ENCODE measurements around the gene ASCL5. TPM values are rescaled to one million over a fixed set of nuclear protein-coding genes. Genes with fewer than 3 reads are reported as not detected.

ASCL5 gene
- not detected for total RNA-seq

- Histone ChIP-seq H3K36me3 (no peaks in the 10 kb centered on the region), H3K27ac (no peak within 1 kb of the TSS), H3K4me3 (no peak within 1 kb of the TSS), H3K27me3 (no peaks in the 10 kb centered on the region), H3K9me3 (no peaks in the 10 kb centered on the region), H3K4me1 (no peaks in the 10 kb centered on the region)
- intact Hi-C loops (cut with DNase I; ENCODE audit: low total_unique reads): no loop called here
- DNase-seq (ENCODE audit: low spot score in 2 of 2): no peak
- no peak for TF ChIP-seq POLR2AphosphoS5 (IDR thresholded peaks at IDR 0.05)
- no peak for TF ChIP-seq CTCF (IDR thresholded peaks at IDR 0.05)
- no peak for TF ChIP-seq POLR2A (IDR thresholded peaks at IDR 0.05)
These were observed at the start of gene ASCL5 for GRCh38 chr1:201126832-201127754. TSS of gene ASCL5 (minus strand) at chr1:201127184. CDS start at chr1:201115372, 11,812 bp downstream.

- intact Hi-C loops (cut with DNase I; ENCODE audit: low total_unique reads): no loop called here
- Histone ChIP-seq H3K4me1 (no peaks in the 10 kb centered on the region), H3K36me3 (no peaks in the 10 kb centered on the region), H3K27ac (no peak overlapping the region), H3K9me3 (no peaks in the 10 kb centered on the region), H3K27me3 (no peaks in the 10 kb centered on the region), H3K4me3 (no peak overlapping the region)
- no peak for TF ChIP-seq POLR2AphosphoS5 (IDR thresholded peaks at IDR 0.05)
- no peak for TF ChIP-seq POLR2A (IDR thresholded peaks at IDR 0.05)
- no peak for TF ChIP-seq CTCF (IDR thresholded peaks at IDR 0.05)
- DNase-seq (ENCODE audit: low spot score in 2 of 2): no peak
These were observed 49.0 kb upstream of the ASCL5 start for GRCh38 chr1:201175820-201176500.

GRCh38 chr1:201173736-201174135 is 46.8 kb upstream of the ASCL5 start:
- H3K4me1 ChIP-seq: peaks cover 0 to 2% of the 10 kb centered on the region in 2 donors
- H3K4me3 ChIP-seq: no peak overlapping the region
- intact Hi-C loops (cut with DNase I; ENCODE audit: low total_unique reads): loop anchor here (2.0 kb wide), 1 partner anchor 39 kb away; no protein-coding TSS in a partner anchor
- H3K27ac ChIP-seq: no peak overlapping the region
- no peak for DNase-seq (ENCODE audit: low spot score in 2 of 2)
- no peaks in the 10 kb centered on the region for H3K27me3 ChIP-seq
- H3K36me3 ChIP-seq: no peaks in the 10 kb centered on the region
- H3K9me3 ChIP-seq: no peaks in the 10 kb centered on the region
- no peak for TF ChIP-seq POLR2AphosphoS5 (IDR thresholded peaks at IDR 0.05)
- TF ChIP-seq CTCF (IDR thresholded peaks at IDR 0.05): no peak
- TF ChIP-seq POLR2A (IDR thresholded peaks at IDR 0.05): no peak

- Histone ChIP-seq H3K27me3 (no peaks in the 10 kb centered on the region), H3K4me3 (no peak overlapping the region), H3K4me1 (peaks cover 0 to 2% of the 10 kb centered on the region in 2 donors), H3K27ac (no peak overlapping the region), H3K36me3 (no peaks in the 10 kb centered on the region), H3K9me3 (no peaks in the 10 kb centered on the region)
- no peak for DNase-seq (ENCODE audit: low spot score in 2 of 2)
- intact Hi-C loops (cut with DNase I; ENCODE audit: low total_unique reads): loop anchor here (2.0 kb wide), 1 partner anchor 38 kb away; no protein-coding TSS in a partner anchor
- TF ChIP-seq POLR2AphosphoS5 (IDR thresholded peaks at IDR 0.05) (no peak), CTCF (IDR thresholded peaks at IDR 0.05) (no peak), POLR2A (IDR thresholded peaks at IDR 0.05) (no peak)
These were observed 46.1 kb upstream of the ASCL5 start for GRCh38 chr1:201172999-201173610.

Data from breast epithelium (tissue), 4 donors.